COR-L47 (cell line): ENCODE data around the gene SOX5.

Experiments
- DNase-seq: peaks from one replicate; lab custom pipeline; 2025; lab: John Stamatoyannopoulos, UW

SOX5 gene

GRCh38 chr12:23484238-23484637 is 465.2 kb downstream of the SOX5 start:
- DNase-seq = no peak

GRCh38 chr12:23482571-23482970 is 466.9 kb downstream of the SOX5 start:
- DNase-seq = no peak
